SK-N-SH treated with all-trans-retinoic acid at 6 μM for 48 hours (cell line): ENCODE data around the gene CENPU.

ENCODE experiments used
- ATAC-seq: fragments of 200-7000 bp; cut with Tn5 transposase; 3 replicates; pipeline ENCODE4 v1.9.1; 2020; ENCODE audit warnings: mild to moderate bottlenecking, moderate library complexity
- ARNTL ChIP-seq: fragments of 450-650 bp; formaldehyde crosslinking; IDR thresholded peaks from 2 replicates; pipeline ENCODE4 v1.5.0; 2020; ENCODE audit warnings: low read depth, mild to moderate bottlenecking, moderate library complexity, borderline replicate concordance
- BACH2 ChIP-seq: fragments of 250-450 bp; sonication (Bioruptor Pico); IDR thresholded peaks from 2 replicates; pipeline ENCODE4 v1.9.0; 2021; ENCODE audit warnings: mild to moderate bottlenecking, borderline replicate concordance
- CREB5 ChIP-seq: fragments of 250-450 bp; sonication (Bioruptor Pico); IDR thresholded peaks from 2 replicates; pipeline ENCODE4 v1.5.1; 2020; ENCODE audit warnings: low read depth, mild to moderate bottlenecking, moderate library complexity
- CSDC2 ChIP-seq: fragments of 250-450 bp; sonication (Bioruptor Pico); IDR thresholded peaks from 2 replicates; pipeline ENCODE4 v1.5.0; 2020; ENCODE audit warnings: mild to moderate bottlenecking, moderate library complexity
- CSRNP3 ChIP-seq: fragments of 250-450 bp; sonication (Bioruptor Pico); IDR thresholded peaks from 2 replicates; pipeline ENCODE4 v1.5.1; 2021; ENCODE audit warnings: mild to moderate bottlenecking, moderate library complexity
- ESRRG ChIP-seq: fragments of 250-450 bp; sonication (Bioruptor Pico); IDR thresholded peaks from 2 replicates; pipeline ENCODE4 v1.6.1; 2021; ENCODE audit warnings: mild to moderate bottlenecking
- GLIS3 ChIP-seq: fragments of 250-450 bp; sonication (Bioruptor Pico); IDR thresholded peaks from 2 replicates; pipeline ENCODE4 v1.5.0; 2020; ENCODE audit warnings: mild to moderate bottlenecking, moderate library complexity
- OSR1 ChIP-seq: fragments of 250-450 bp; sonication (Bioruptor Pico); IDR thresholded peaks from 2 replicates; pipeline ENCODE4 v1.8.0; 2022; ENCODE audit warnings: moderate library complexity, mild to moderate bottlenecking, inconsistent platforms
- POU6F1 ChIP-seq: fragments of 250-450 bp; sonication (Bioruptor Pico); IDR thresholded peaks from 2 replicates; pipeline ENCODE4 v1.8.0; 2021; ENCODE audit warnings: low read depth, mild to moderate bottlenecking, moderate library complexity, borderline replicate concordance
- PPARA ChIP-seq: fragments of 250-450 bp; sonication (Bioruptor Pico); IDR thresholded peaks from 2 replicates; pipeline ENCODE4 v1.5.0; 2020; ENCODE audit warnings: mild to moderate bottlenecking, borderline replicate concordance
- SNAI2 ChIP-seq: fragments of 250-450 bp; sonication (Bioruptor Pico); IDR thresholded peaks from 2 replicates; pipeline ENCODE4 v1.5.0; 2020; ENCODE audit warnings: mild to moderate bottlenecking, moderate library complexity
- TCF4 ChIP-seq: fragments of 250-450 bp; sonication (Bioruptor Pico); IDR thresholded peaks from 2 replicates; pipeline ENCODE4 v1.8.0; 2021; ENCODE audit warnings: mild to moderate bottlenecking, moderate library complexity, borderline replicate concordance
- TOX ChIP-seq: fragments of 250-450 bp; sonication (Bioruptor Pico); IDR thresholded peaks from 2 replicates; pipeline ENCODE4 v1.8.0; 2021; ENCODE audit warnings: mild to moderate bottlenecking, moderate library complexity, borderline replicate concordance
- ZC3H10 ChIP-seq: fragments of 250-450 bp; sonication (Bioruptor Pico); IDR thresholded peaks from 2 replicates; pipeline ENCODE4 v1.5.1; 2021; ENCODE audit warnings: mild to moderate bottlenecking, moderate library complexity
- ZFP3 ChIP-seq: fragments of 250-450 bp; sonication (Bioruptor Pico); IDR thresholded peaks from 2 replicates; pipeline ENCODE4 v1.5.0; 2020; ENCODE audit warnings: mild to moderate bottlenecking, moderate library complexity
- ZFP30 ChIP-seq: fragments of 450-650 bp; formaldehyde crosslinking; IDR thresholded peaks from 2 replicates; pipeline ENCODE4 v1.5.0; 2022; ENCODE audit warnings: mild to moderate bottlenecking, moderate library complexity
- ZNF565 ChIP-seq: fragments of 450-650 bp; formaldehyde crosslinking; conservative IDR thresholded peaks from 2 replicates; pipeline ENCODE4 v1.5.0; 2020; ENCODE audit warnings: low read depth, mild to moderate bottlenecking, moderate library complexity
- ZNF70 ChIP-seq: fragments of 450-650 bp; formaldehyde crosslinking; IDR thresholded peaks from 2 replicates; pipeline ENCODE4 v1.5.0; 2020; ENCODE audit warnings: mild to moderate bottlenecking, moderate library complexity
- ZNF8 ChIP-seq: fragments of 450-650 bp; formaldehyde crosslinking; IDR thresholded peaks from 2 replicates; pipeline ENCODE4 v1.5.0; 2020; ENCODE audit warnings: mild to moderate bottlenecking, moderate library complexity
- TF ChIP-seq, protein P1 (sequence below): fragments of 250-450 bp; sonication (Bioruptor Pico); IDR thresholded peaks from 2 replicates; pipeline ENCODE4 v1.5.0; 2020; ENCODE audit warnings: mild to moderate bottlenecking, moderate library complexity

CENPU gene

DNA sequence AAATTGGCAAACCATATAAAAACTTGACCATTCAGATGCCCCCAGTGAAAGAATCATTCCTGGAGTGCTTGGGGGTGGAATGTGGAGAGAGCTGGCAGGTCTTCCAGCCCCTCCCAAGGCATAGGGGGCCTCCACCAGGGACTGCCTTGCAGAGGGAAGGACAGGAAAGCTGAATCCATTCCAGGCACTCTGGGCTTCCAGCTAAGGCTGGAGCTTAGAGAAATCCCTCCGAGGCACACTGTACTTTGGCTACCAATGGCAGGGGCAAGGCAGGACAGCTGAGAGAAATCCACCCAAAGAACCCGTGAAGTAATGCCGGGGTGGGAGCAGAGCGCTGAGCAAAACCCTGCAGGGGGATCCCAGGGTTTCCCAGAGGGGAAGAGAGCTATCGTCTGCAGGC lies 4.0 kb downstream of the CENPU start:
- ATAC-seq: no peak
- TF ChIP-seq POU6F1 (no peak), TCF4 (no peak), ZC3H10 (CRISPR knock-in tag) (no peak), CSRNP3 (CRISPR knock-in tag) (no peak), ZNF8 (CRISPR knock-in tag) (no peak), PPARA (no peak), ZNF70 (CRISPR knock-in tag) (no peak), OSR1 (CRISPR knock-in tag) (no peak), BACH2 (no peak)
- TF ChIP-seq, protein P1, sequence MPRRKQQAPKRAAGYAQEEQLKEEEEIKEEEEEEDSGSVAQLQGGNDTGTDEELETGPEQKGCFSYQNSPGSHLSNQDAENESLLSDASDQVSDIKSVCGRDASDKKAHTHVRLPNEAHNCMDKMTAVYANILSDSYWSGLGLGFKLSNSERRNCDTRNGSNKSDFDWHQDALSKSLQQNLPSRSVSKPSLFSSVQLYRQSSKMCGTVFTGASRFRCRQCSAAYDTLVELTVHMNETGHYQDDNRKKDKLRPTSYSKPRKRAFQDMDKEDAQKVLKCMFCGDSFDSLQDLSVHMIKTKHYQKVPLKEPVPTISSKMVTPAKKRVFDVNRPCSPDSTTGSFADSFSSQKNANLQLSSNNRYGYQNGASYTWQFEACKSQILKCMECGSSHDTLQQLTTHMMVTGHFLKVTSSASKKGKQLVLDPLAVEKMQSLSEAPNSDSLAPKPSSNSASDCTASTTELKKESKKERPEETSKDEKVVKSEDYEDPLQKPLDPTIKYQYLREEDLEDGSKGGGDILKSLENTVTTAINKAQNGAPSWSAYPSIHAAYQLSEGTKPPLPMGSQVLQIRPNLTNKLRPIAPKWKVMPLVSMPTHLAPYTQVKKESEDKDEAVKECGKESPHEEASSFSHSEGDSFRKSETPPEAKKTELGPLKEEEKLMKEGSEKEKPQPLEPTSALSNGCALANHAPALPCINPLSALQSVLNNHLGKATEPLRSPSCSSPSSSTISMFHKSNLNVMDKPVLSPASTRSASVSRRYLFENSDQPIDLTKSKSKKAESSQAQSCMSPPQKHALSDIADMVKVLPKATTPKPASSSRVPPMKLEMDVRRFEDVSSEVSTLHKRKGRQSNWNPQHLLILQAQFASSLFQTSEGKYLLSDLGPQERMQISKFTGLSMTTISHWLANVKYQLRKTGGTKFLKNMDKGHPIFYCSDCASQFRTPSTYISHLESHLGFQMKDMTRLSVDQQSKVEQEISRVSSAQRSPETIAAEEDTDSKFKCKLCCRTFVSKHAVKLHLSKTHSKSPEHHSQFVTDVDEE (CRISPR knock-in tag): no peak
- TF ChIP-seq, all 23 proteins: peak for 0

DNA sequence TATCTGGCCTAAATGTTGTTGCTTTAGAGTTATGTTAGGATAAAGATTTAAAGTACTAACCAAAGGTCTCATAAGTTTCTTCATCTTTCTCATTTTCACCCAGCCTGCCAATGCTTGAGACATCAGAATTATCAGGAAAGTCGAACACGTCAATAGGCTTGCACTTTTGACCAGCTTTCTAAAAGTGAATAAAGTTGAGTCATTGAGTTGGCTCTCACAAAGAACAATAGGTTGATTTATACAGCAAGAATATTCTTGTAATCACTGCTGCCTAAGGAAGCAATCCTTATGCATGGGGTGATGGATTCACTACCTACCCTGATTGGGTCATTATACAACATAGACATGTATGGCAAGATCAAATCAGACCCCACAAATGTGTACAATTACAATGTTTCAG lies 5.0 kb downstream of the CENPU start:
- no peak for TF ChIP-seq ZFP3 (CRISPR knock-in tag)
- no peak for TF ChIP-seq ESRRG (CRISPR knock-in tag)
- TF ChIP-seq ARNTL (CRISPR knock-in tag): no peak
- no peak for TF ChIP-seq GLIS3 (CRISPR knock-in tag)
- TF ChIP-seq CREB5 (CRISPR knock-in tag): no peak
- ATAC-seq: no peak

DNA sequence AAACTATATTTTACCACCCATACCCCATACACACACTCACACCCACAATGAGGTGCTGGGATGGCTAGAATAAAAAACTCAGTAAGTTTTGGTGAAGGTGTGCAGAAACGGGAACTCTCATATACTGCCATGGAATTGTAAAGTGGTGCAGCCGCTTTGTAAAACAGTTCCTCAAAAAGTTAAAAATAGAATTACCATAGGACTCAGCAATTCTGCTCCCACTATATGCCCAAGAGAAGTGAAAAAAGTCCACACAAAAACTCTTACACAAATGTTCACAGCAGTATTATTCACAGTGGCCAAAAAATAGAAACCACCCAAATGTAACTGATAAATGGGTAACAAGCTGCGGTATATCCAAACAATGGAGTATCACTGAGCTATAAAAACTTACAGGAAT lies 6.5 kb downstream of the CENPU start:
- ATAC-seq: no peak
- no peak for TF ChIP-seq CSDC2 (CRISPR knock-in tag)
- peak; percentile 67 for TF ChIP-seq ZNF8 (CRISPR knock-in tag)
- no peak for TF ChIP-seq TCF4

- no peak for ATAC-seq
- TF ChIP-seq PPARA: no peak
- TF ChIP-seq OSR1 (CRISPR knock-in tag): no peak
- no peak for TF ChIP-seq ZFP3 (CRISPR knock-in tag)
- no peak for TF ChIP-seq SNAI2
Measured at GRCh38 chr4:184722798-184723197, 11.1 kb downstream of the CENPU start.

GRCh38 chr4:184721254-184721653 lies 12.6 kb downstream of the CENPU start:
- no peak for ATAC-seq
- TF ChIP-seq ZFP30 (CRISPR knock-in tag) (no peak), POU6F1 (no peak), OSR1 (CRISPR knock-in tag) (no peak), TOX (CRISPR knock-in tag) (no peak), ZNF565 (CRISPR knock-in tag) (no peak), ESRRG (CRISPR knock-in tag) (no peak), TCF4 (no peak), BACH2 (no peak), ZNF70 (CRISPR knock-in tag) (no peak), ZNF8 (CRISPR knock-in tag) (no peak), CSRNP3 (CRISPR knock-in tag) (no peak)
- TF ChIP-seq, protein P1 (CRISPR knock-in tag): no peak
